GM04503 (cell line): ENCODE data around the gene FRAT1.

ENCODE experiments used
- DNase-seq: peaks from one replicate; pipeline ENCODE4 v3.0.0-alpha.2; 2012; ENCODE audit warnings: low read depth

FRAT1 gene

GRCh38 chr10:97307866-97308780 is 10.9 kb upstream of the FRAT1 start:
- no peak for DNase-seq

GRCh38 chr10:97311111-97311626 is 7.9 kb upstream of the FRAT1 start:
- DNase-seq: no peak

- DNase-seq: no peak
Observed at GRCh38 chr10:97312897-97313296, 6.2 kb upstream of the FRAT1 start.

- DNase-seq: no peak
Observed at GRCh38 chr10:97314671-97315070, 4.4 kb upstream of the FRAT1 start.

- DNase-seq: no peak
Observed at GRCh38 chr10:97319671-97320479, 804 bp downstream of the FRAT1 start.

- no peak for DNase-seq
Observed at GRCh38 chr10:97320480-97321031, 1.5 kb downstream of the FRAT1 start.

GRCh38 chr10:97321032-97321803 is 2.1 kb downstream of the FRAT1 start:
- no peak for DNase-seq

- no peak for DNase-seq
Observed at GRCh38 chr10:97321804-97322190, 2.7 kb downstream of the FRAT1 start.

GRCh38 chr10:97323501-97323900 is 4.4 kb downstream of the FRAT1 start:
- no peak for DNase-seq

GRCh38 chr10:97325754-97326153 is 6.7 kb downstream of the FRAT1 start:
- DNase-seq: no peak

GRCh38 chr10:97327348-97328294 is 8.6 kb downstream of the FRAT1 start:
- no peak for DNase-seq

GRCh38 chr10:97328646-97329453 is 9.8 kb downstream of the FRAT1 start:
- no peak for DNase-seq

GRCh38 chr10:97329766-97330165 is 10.7 kb downstream of the FRAT1 start:
- no peak for DNase-seq

- DNase-seq: no peak
Observed at GRCh38 chr10:97331153-97331703, 12.2 kb downstream of the FRAT1 start.

GRCh38 chr10:97332591-97333350 is 13.7 kb downstream of the FRAT1 start:
- DNase-seq: peak; percentile 67

GRCh38 chr10:97333351-97333600 is 14.2 kb downstream of the FRAT1 start:
- no peak for DNase-seq

GRCh38 chr10:97333601-97334369 is 14.7 kb downstream of the FRAT1 start:
- DNase-seq: no peak
